MM.1S (cell line): Measurements from ENCODE around the gene SS18.

Source experiments
- DNase-seq: peaks from one replicate; pipeline ENCODE4 v3.0.0-alpha.2; 2015
- H2AFZ ChIP-seq: fragments of 300-600 bp; sonication (generic); 2 replicates; pipeline ENCODE4 v1.6.0; 2016; ENCODE audit warnings: antibody characterized with exemption, low read length
- H3F3A ChIP-seq: fragments of 300-600 bp; sonication (generic); 2 replicates; pipeline ENCODE4 v1.6.1; 2016; ENCODE audit warnings: mild to moderate bottlenecking, antibody characterized with exemption, low read length, moderate library complexity, mixed read lengths; ENCODE audit not compliant: insufficient read depth
- H3K27ac ChIP-seq: fragments of 300-600 bp; sonication (generic); 2 replicates; pipeline ENCODE4 v1.5.1; 2016; ENCODE audit warnings: mild to moderate bottlenecking, low read length
- H3K27me3 ChIP-seq: fragments of 300-600 bp; sonication (generic); replicated peaks from 2 replicates; pipeline ENCODE4 v1.6.0; 2016; ENCODE audit warnings: low read length; ENCODE audit not compliant: insufficient read depth
- H3K36me3 ChIP-seq: fragments of 300-600 bp; sonication (generic); replicated peaks from 2 replicates; pipeline ENCODE4 v1.6.1; 2016; ENCODE audit warnings: mild to moderate bottlenecking, low read length, mixed read lengths; ENCODE audit not compliant: insufficient read depth
- H3K4me1 ChIP-seq: fragments of 300-600 bp; sonication (generic); 2 replicates; pipeline ENCODE4 v1.6.1; 2016; ENCODE audit warnings: low read length, mixed read lengths
- H3K4me2 ChIP-seq: fragments of 300-600 bp; sonication (generic); 2 replicates; pipeline ENCODE4 v1.6.0; 2016; ENCODE audit warnings: low read depth, low read length
- H3K4me3 ChIP-seq: fragments of 300-600 bp; sonication (generic); 2 replicates; pipeline ENCODE4 v1.5.1; 2016; ENCODE audit warnings: low read length, mixed read lengths
- H3K79me2 ChIP-seq: fragments of 300-600 bp; sonication (generic); 2 replicates; pipeline ENCODE4 v1.6.1; 2016; ENCODE audit warnings: mixed run types, low read length, mixed read lengths
- H3K9ac ChIP-seq: fragments of 300-600 bp; sonication (generic); 2 replicates; pipeline ENCODE4 v1.6.1; 2016; ENCODE audit warnings: low read length, mixed read lengths
- H3K9me2 ChIP-seq: fragments of 300-600 bp; sonication (generic); replicated peaks from 2 replicates; pipeline ENCODE4 v1.6.1; 2016; ENCODE audit warnings: mild to moderate bottlenecking, low read length, mixed read lengths; ENCODE audit not compliant: insufficient read depth
- H3K9me3 ChIP-seq: fragments of 300-600 bp; sonication (generic); replicated peaks from 2 replicates; pipeline ENCODE4 v1.6.1; 2016; ENCODE audit warnings: mild to moderate bottlenecking, low read length, mixed read lengths; ENCODE audit not compliant: insufficient read depth
- H4K20me1 ChIP-seq: fragments of 300-600 bp; sonication (generic); 2 replicates; pipeline ENCODE4 v1.6.1; 2016; ENCODE audit warnings: mild to moderate bottlenecking, low read length, moderate library complexity, mixed read lengths; ENCODE audit not compliant: insufficient read depth
- EZH2 ChIP-seq: fragments of 300-600 bp; sonication (generic); optimal IDR thresholded peaks from 2 replicates; pipeline ENCODE3; 2017; ENCODE audit warnings: low read depth, mild to moderate bottlenecking, antibody characterized with exemption, low read length, mixed read lengths
- EZH2phosphoT487 ChIP-seq: fragments of 300-600 bp; sonication (generic); IDR thresholded peaks from 2 replicates; pipeline ENCODE4 v1.6.1; 2018; ENCODE audit warnings: antibody characterized with exemption, low read length
- TF ChIP-seq, protein P1 (sequence below): fragments of 300-600 bp; sonication (generic); IDR thresholded peaks from 2 replicates; pipeline ENCODE4 v1.5.1; 2016; ENCODE audit warnings: antibody characterized with exemption, low read length, mixed read lengths

The SS18 gene

DNA sequence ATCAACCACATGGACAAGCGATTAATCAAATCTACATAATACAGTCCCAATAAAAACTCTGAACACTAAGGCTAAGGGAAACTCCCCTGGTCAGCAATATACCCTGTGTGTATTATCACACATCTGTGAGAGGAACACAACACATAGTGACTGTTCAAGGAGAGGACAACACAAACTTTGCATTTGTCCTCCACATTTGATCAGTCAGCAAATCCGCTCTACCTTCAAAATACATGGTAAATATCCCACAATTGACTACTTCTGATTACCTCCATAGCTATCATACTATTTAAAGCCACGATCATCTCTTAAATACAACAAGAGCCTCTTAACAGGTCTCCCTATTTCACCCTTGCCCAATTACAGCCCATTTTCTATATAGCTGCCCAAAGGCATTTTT is 45.6 kb downstream of the SS18 start:
- Histone ChIP-seq H3K4me2 (no peak overlapping the region), H2AFZ (no peak overlapping the region), H3K27me3 (no peaks in the 10 kb centered on the region), H3K9me3 (no peaks in the 10 kb centered on the region), H3K79me2 (peaks cover 47% of the 10 kb centered on the region), H3K27ac (no peak overlapping the region), H3K4me3 (no peak overlapping the region), H3K9ac (no peak overlapping the region), H4K20me1 (no peaks in the 10 kb centered on the region), H3K9me2 (no peaks in the 10 kb centered on the region), H3K4me1 (peaks cover 10% of the 10 kb centered on the region), H3K36me3 (no peaks in the 10 kb centered on the region), H3F3A (peaks cover 6% of the 10 kb centered on the region; the same call in 1 of the 2 replicates)
- no peak for TF ChIP-seq EZH2
- no peak for TF ChIP-seq EZH2phosphoT487
- TF ChIP-seq, protein P1, sequence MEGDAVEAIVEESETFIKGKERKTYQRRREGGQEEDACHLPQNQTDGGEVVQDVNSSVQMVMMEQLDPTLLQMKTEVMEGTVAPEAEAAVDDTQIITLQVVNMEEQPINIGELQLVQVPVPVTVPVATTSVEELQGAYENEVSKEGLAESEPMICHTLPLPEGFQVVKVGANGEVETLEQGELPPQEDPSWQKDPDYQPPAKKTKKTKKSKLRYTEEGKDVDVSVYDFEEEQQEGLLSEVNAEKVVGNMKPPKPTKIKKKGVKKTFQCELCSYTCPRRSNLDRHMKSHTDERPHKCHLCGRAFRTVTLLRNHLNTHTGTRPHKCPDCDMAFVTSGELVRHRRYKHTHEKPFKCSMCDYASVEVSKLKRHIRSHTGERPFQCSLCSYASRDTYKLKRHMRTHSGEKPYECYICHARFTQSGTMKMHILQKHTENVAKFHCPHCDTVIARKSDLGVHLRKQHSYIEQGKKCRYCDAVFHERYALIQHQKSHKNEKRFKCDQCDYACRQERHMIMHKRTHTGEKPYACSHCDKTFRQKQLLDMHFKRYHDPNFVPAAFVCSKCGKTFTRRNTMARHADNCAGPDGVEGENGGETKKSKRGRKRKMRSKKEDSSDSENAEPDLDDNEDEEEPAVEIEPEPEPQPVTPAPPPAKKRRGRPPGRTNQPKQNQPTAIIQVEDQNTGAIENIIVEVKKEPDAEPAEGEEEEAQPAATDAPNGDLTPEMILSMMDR = no peak
- DNase-seq = no peak

DNA sequence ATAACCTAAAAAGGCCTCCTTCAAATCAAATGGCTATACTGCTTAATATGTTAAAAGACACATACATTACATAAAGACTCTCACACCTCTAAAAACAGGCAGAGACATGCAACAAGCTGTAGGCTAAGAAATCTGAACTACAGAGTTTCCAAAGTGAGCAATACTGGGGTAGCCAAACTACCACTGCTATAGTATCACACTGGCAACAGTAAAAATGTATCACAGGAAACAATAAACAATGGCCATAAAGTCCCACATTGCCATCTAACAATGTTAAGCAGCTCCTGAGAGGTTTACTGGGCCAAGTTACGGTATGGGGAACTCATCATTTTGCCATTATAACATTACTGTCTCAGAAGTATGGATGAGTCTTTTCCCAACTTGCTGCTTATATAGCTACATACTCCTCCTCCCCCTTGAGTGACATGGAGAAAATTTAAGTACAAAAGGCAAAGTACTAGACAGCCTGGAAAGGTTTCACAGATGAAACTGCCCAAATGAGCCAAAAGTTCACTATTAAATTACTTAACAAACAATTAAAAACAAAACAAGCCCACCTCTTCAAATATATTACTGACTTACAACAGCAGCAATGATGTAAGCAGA is 50.3 kb downstream of the SS18 start:
- Histone ChIP-seq H3K27ac (no peak overlapping the region), H3F3A (no peaks in the 10 kb centered on the region), H3K36me3 (peaks cover 7% of the 10 kb centered on the region; the same call in 1 of the 2 replicates), H3K9me3 (no peaks in the 10 kb centered on the region), H3K9ac (no peak overlapping the region), H3K79me2 (peaks cover 34% of the 10 kb centered on the region), H4K20me1 (0 out of 2 replicates have a peak, but pooled peaks cover 3% of the 10 kb centered on the region), H3K9me2 (no peaks in the 10 kb centered on the region), H3K4me1 (no peaks in the 10 kb centered on the region), H2AFZ (no peak overlapping the region), H3K4me3 (no peak overlapping the region), H3K27me3 (no peaks in the 10 kb centered on the region), H3K4me2 (no peak overlapping the region)
- DNase-seq = no peak
- TF ChIP-seq EZH2 (no peak), EZH2phosphoT487 (no peak)
- TF ChIP-seq, protein P1 = no peak

DNA sequence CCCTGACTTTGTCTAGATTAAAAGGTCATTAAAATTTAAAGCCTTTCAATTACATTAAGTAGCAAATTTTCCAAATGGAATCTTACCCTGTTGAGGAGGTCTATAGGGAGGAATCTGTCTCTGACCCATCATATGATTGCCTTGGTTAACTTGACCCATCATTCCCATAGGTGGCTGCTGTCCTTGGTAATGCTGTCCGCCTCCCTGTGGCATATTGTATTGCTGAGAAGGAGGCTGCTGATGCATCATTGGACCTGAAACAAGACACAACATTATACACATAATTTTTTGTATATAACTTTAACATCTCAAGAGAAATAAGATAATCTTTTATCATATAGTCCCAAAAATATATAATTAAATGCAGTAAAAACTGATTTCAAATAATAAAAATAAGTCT is 51.2 kb downstream of the SS18 start:
- Histone ChIP-seq H3K4me3 (no peak overlapping the region), H4K20me1 (0 out of 2 replicates have a peak, but pooled peaks cover 3% of the 10 kb centered on the region), H3K9me3 (no peaks in the 10 kb centered on the region), H3F3A (no peaks in the 10 kb centered on the region), H3K4me1 (no peaks in the 10 kb centered on the region), H3K79me2 (peaks cover 28% of the 10 kb centered on the region), H3K4me2 (no peak overlapping the region), H3K9ac (no peak overlapping the region), H3K27me3 (no peaks in the 10 kb centered on the region), H3K9me2 (no peaks in the 10 kb centered on the region), H3K27ac (no peak overlapping the region), H3K36me3 (peaks cover 12% of the 10 kb centered on the region), H2AFZ (no peak overlapping the region)
- TF ChIP-seq EZH2 (no peak), EZH2phosphoT487 (no peak)
- TF ChIP-seq, protein P1 = no peak
- DNase-seq = no peak
